Upper lobe of left lung (tissue), 6 donors: ENCODE results near the gene TRIM34. TPM values are rescaled to one million over a fixed set of nuclear protein-coding genes. Genes with fewer than 3 reads are reported as not detected.
A peak's percentile ranks its signal among the peaks of the same experiment; 100 is the strongest.
"Not testable (repeated sequence)": the region's sequence is repeated elsewhere in the genome, so short reads cannot be mapped to it uniquely, and the experiment has no call there.

Source experiments
- ATAC-seq, 2 donors: fragments of 200-7000 bp; cut with Tn5 transposase; one replicate each; pipeline ENCODE4 v1.9.1; 2022; ENCODE audit warnings: mild to moderate bottlenecking in 2 of 2, moderate library complexity in 2 of 2; ENCODE audit not compliant: low FRiP score in 2 of 2
- DNase-seq, 2 donors: peaks; one replicate each; pipeline ENCODE4 v3.0.0-alpha.2; 2019 to 2020
- H3K27ac ChIP-seq, 4 donors: fragments of 200-600 bp; sonication (generic); one replicate each; pipeline ENCODE4 v1.5.1; 2016 to 2019
- H3K27me3 ChIP-seq, 4 donors: fragments of 200-600 bp; sonication (generic); one replicate each; pipeline ENCODE4 v1.5.1; 2017 to 2019
- H3K36me3 ChIP-seq, 4 donors: fragments of 200-600 bp; sonication (generic); one replicate each; pipeline ENCODE4 v1.5.1; 2016 to 2019
- H3K4me1 ChIP-seq, 4 donors: fragments of 200-600 bp; sonication (generic); one replicate each; pipeline ENCODE4 v1.5.1; 2018 to 2019
- H3K4me3 ChIP-seq, 4 donors: fragments of 200-600 bp; sonication (generic); one replicate each; pipeline ENCODE4 v1.5.1; 2017 to 2019; ENCODE audit warnings: mild to moderate bottlenecking in 2 of 4, moderate library complexity in 1 of 4
- H3K9me3 ChIP-seq, 4 donors: fragments of 200-600 bp; sonication (generic); one replicate each; pipeline ENCODE4 v1.5.1; 2018 to 2019
- CTCF ChIP-seq, 6 experiments: fragments of 450-650 bp in 4 of 6; fragments of 200-600 bp in 2 of 6; sonication (generic) in 2 of 6; IDR thresholded peaks; one replicate each; pipeline ENCODE4 v1.5.1; 2016 to 2019; ENCODE audit warnings: antibody characterized with exemption in 6 of 6
- EP300 ChIP-seq, 4 donors: sonication (generic); formaldehyde crosslinking; IDR thresholded peaks; one replicate each; pipeline ENCODE4 v1.5.1; 2017; ENCODE audit warnings: antibody characterized with exemption in 4 of 4, control low read depth in 2 of 4
- POLR2A ChIP-seq, 4 donors: fragments of 450-650 bp; IDR thresholded peaks; one replicate each; pipeline ENCODE4 v1.5.1; 2016 to 2017; ENCODE audit warnings: antibody characterized with exemption in 4 of 4, mild to moderate bottlenecking in 2 of 4
- POLR2AphosphoS5 ChIP-seq, 2 donors: sonication (generic); formaldehyde crosslinking; IDR thresholded peaks; one replicate each; pipeline ENCODE4 v1.5.1; 2017; ENCODE audit warnings: antibody characterized with exemption in 2 of 2
- WGBS, 2 donors: methylation state at CpG; one replicate each; pipeline ENCODE4 v1.1.5; 2017 to 2018; 5-methylcytosine and 5-hydroxymethylcytosine counted together
- total RNA-seq, 6 donors: library from RNA; depleted of rRNA in 4 of 6; stranded (reverse); fragments of >200 nt in 4 of 6; gene quantifications; one replicate each; pipeline versions ENCODE4 v1.1.0 to v1.2.1, GENCODE V29; 2016 to 2021
- donor health status: DM: no; HTN: no; CAD: no; lungs with moderate emphysema.
- donor health status: DM: no; HTN: yes; CAD: no; lungs with severe emphysema.

Gene TRIM34
- total RNA-seq, 6 donors from 2014 or later, result 5.8 to 15.0 (median 8.4) TPM

- Histone ChIP-seq H3K36me3 (no peaks in the 10 kb centered on the region), H3K9me3 (no peaks in the 10 kb centered on the region), H3K4me3 (peak within 1 kb of the TSS; percentile 34 to 56 (median 46)), H3K4me1 (peaks cover 0 to 22% (median 10%) of the 10 kb centered on the region in 4 donors), H3K27me3 (no peaks in the 10 kb centered on the region), H3K27ac (peak within 1 kb of the TSS in 3 of 4 donors; percentile 43 to 74 (median 55))
- WGBS, 2 donors, result 6 to 11% methylated on average over 10 to 15 of the region's 20 CpGs
- TF ChIP-seq POLR2AphosphoS5 (IDR thresholded peaks at IDR 0.05) (peak in 1 of 2 donors; percentile 33), CTCF (IDR thresholded peaks at IDR 0.05) (no peak), POLR2A (IDR thresholded peaks at IDR 0.05) (no peak), EP300 (IDR thresholded peaks at IDR 0.05) (no peak)
- DNase-seq (peak in 1 of 2 donors; percentile 60), ATAC-seq (peak; percentile 63 to 84)
Observed at GRCh38 chr11:5596607-5597201, 28.1 kb upstream of the TRIM34 start, which contains the start of gene TRIM6. TRIM6 (plus strand) TSS chr11:5596637; CDS start chr11:5596898, 261 bp downstream.

- H3K36me3 ChIP-seq, result no peaks in the 10 kb centered on the region
- H3K27me3 ChIP-seq, result no peaks in the 10 kb centered on the region
- ATAC-seq (no peak), DNase-seq (no peak)
- H3K4me1 ChIP-seq, result peaks cover 0 to 22% (median 10%) of the 10 kb centered on the region in 4 donors
- no peak for TF ChIP-seq EP300 (IDR thresholded peaks at IDR 0.05)
- TF ChIP-seq CTCF (IDR thresholded peaks at IDR 0.05), result no peak
- no peak for TF ChIP-seq POLR2AphosphoS5 (IDR thresholded peaks at IDR 0.05)
- H3K27ac ChIP-seq, result no peak overlapping the region
- 65 to 73% methylated on average over 3 of the region's 3 CpGs for WGBS, 2 donors
- no peak overlapping the region for H3K4me3 ChIP-seq
- no peaks in the 10 kb centered on the region for H3K9me3 ChIP-seq
Observed at GRCh38 chr11:5597953-5598352, 26.8 kb upstream of the TRIM34 start.

- H3K27me3 ChIP-seq, result no peaks in the 10 kb centered on the region
- ATAC-seq (peak; percentile 84 to 89), DNase-seq (peak in 1 of 2 donors; percentile 82)
- peaks cover 0 to 22% (median 10%) of the 10 kb centered on the region in 4 donors for H3K4me1 ChIP-seq
- no peaks in the 10 kb centered on the region for H3K9me3 ChIP-seq
- peak overlapping the region; percentile 24 to 47 (median 42) for H3K27ac ChIP-seq
- H3K36me3 ChIP-seq, result no peaks in the 10 kb centered on the region
- H3K4me3 ChIP-seq, result no peak overlapping the region
- 20 to 25% methylated on average over 9 of the region's 9 CpGs for WGBS, 2 donors
- TF ChIP-seq POLR2AphosphoS5 (IDR thresholded peaks at IDR 0.05) (no peak), CTCF (IDR thresholded peaks at IDR 0.05) (peak; percentile 53 to 79 (median 60))
Observed at GRCh38 chr11:5600374-5600851, 24.4 kb upstream of the TRIM34 start.

- not testable (repeated sequence) for H3K36me3 ChIP-seq, H3K9me3 ChIP-seq, ATAC-seq, DNase-seq, H3K27me3 ChIP-seq, H3K27ac ChIP-seq, H3K4me1 ChIP-seq, H3K4me3 ChIP-seq
- 91 to 99% methylated on average over 4 of the region's 4 CpGs for WGBS, 2 donors
Observed at GRCh38 chr11:5602791-5603190, 22.0 kb upstream of the TRIM34 start.

GRCh38 chr11:5603326-5603725, 21.5 kb upstream of the TRIM34 start:
- DNase-seq (no peak), ATAC-seq (no peak)
- no peak overlapping the region for H3K27ac ChIP-seq
- no peaks in the 10 kb centered on the region for H3K36me3 ChIP-seq
- peaks cover 0 to 8% (median 0%) of the 10 kb centered on the region in 4 donors for H3K4me1 ChIP-seq
- TF ChIP-seq CTCF (IDR thresholded peaks at IDR 0.05) (no peak), POLR2A (IDR thresholded peaks at IDR 0.05) (no peak), POLR2AphosphoS5 (IDR thresholded peaks at IDR 0.05) (no peak), EP300 (IDR thresholded peaks at IDR 0.05) (no peak)
- no peaks in the 10 kb centered on the region for H3K9me3 ChIP-seq
- H3K27me3 ChIP-seq, result no peaks in the 10 kb centered on the region
- H3K4me3 ChIP-seq, result no peak overlapping the region
- WGBS, 2 donors, result 92% methylated on average over 8 of the region's 8 CpGs
